HG03280 (cell line): ENCODE results near the gene CERS5.

ENCODE experiments used
- ATAC-seq: cut with Tn5 transposase; IDR thresholded peaks from one replicate; pipeline ENCODE4 v1.9.1; 2021; ENCODE audit warnings: mild to moderate bottlenecking, moderate library complexity; ENCODE audit not compliant: unreplicated experiment

CERS5 gene

GRCh38 chr12:50082644-50083043 lies 84.5 kb downstream of the CERS5 start:
- no peak for ATAC-seq

- no peak for ATAC-seq
Observed at GRCh38 chr12:50081096-50081808, 85.9 kb downstream of the CERS5 start.

GRCh38 chr12:50079771-50080170 lies 87.4 kb downstream of the CERS5 start:
- no peak for ATAC-seq
